Activated CD4-positive, alpha-beta T cell treated with anti-CD3 and anti-CD28 coated beads, Interleukin-2, amount 10 ng/mL, durations not matched to agents 7 days and 5 days (primary cell): ENCODE measurements around the gene UBAC2. TPM values are rescaled to one million over a fixed set of nuclear protein-coding genes. Genes with fewer than 3 reads are reported as not detected.

Source experiments
- CTCF ChIA-PET: fragments of 350-600 bp; sonication (Branson Sonifier 250); formaldehyde crosslinking; loops from one replicate; lab custom pipeline; 2021; ENCODE audit warnings: antibody characterized with exemption; lab: Charles Lee
- POLR2A ChIA-PET: fragments of 350-600 bp; sonication (Branson Sonifier 250); formaldehyde crosslinking; loops from one replicate; lab custom pipeline; 2021; ENCODE audit warnings: antibody characterized with exemption; lab: Charles Lee
- DNase-seq: peaks from one replicate; pipeline ENCODE4 v3.0.0-alpha.2; 2020
- H3K27ac Mint-ChIP-seq: one replicate; pipeline ENCODE4 v1.8.0; 2021; ENCODE audit warnings: mild to moderate bottlenecking, moderate library complexity, mixed read lengths
- H3K27me3 Mint-ChIP-seq: one replicate; pipeline ENCODE4 v1.8.0; 2021; ENCODE audit warnings: mixed read lengths
- H3K36me3 Mint-ChIP-seq: one replicate; pipeline ENCODE4 v1.8.0; 2021; ENCODE audit warnings: low read depth, mixed read lengths
- H3K4me1 Mint-ChIP-seq: one replicate; pipeline ENCODE4 v1.8.0; 2021; ENCODE audit warnings: mixed read lengths
- H3K4me3 Mint-ChIP-seq: one replicate; pipeline ENCODE4 v1.8.0; 2021; ENCODE audit warnings: mild to moderate bottlenecking, moderate library complexity, mixed read lengths
- H3K9me3 Mint-ChIP-seq: one replicate; pipeline ENCODE4 v1.8.0; 2021; ENCODE audit warnings: mixed read lengths
- total RNA-seq, 2 experiments: library from RNA; stranded (reverse); gene quantifications; one replicate each; pipeline ENCODE4 v1.2.3, GENCODE V29; 2021

UBAC2 gene
- total RNA-seq, 2 experiments from 2014 or later = 67.8 to 70.5 TPM

- no peak for DNase-seq
- Mint-ChIP-seq H3K4me3 (peak overlapping the region; percentile 52), H3K4me1 (peaks cover 72% of the 10 kb centered on the region), H3K36me3 (peaks cover 63% of the 10 kb centered on the region), H3K9me3 (no peaks in the 10 kb centered on the region), H3K27me3 (no peaks in the 10 kb centered on the region), H3K27ac (peak overlapping the region; percentile 94)
- POLR2A ChIA-PET = no interaction called here
- CTCF ChIA-PET = interaction anchor here (1.8 kb wide), 1 partner anchor 25 kb away, joined by 4 read pairs; no protein-coding TSS in a partner anchor
These were observed 94.3 kb downstream of the UBAC2 start for GRCh38 chr13:99294958-99295357.

- Mint-ChIP-seq H3K27ac (peak overlapping the region; percentile 94), H3K36me3 (peaks cover 62% of the 10 kb centered on the region), H3K9me3 (no peaks in the 10 kb centered on the region), H3K4me1 (peaks cover 73% of the 10 kb centered on the region), H3K4me3 (peak overlapping the region; percentile 52), H3K27me3 (no peaks in the 10 kb centered on the region)
- DNase-seq = no peak
- POLR2A ChIA-PET = no interaction called here
- CTCF ChIA-PET = interaction anchor here (0.8 to 1.8 kb wide), 5 partner anchors 21 to 141 kb away, joined by 3 to 7 read pairs (median 4); no protein-coding TSS in a partner anchor
These were observed 95.0 kb downstream of the UBAC2 start for GRCh38 chr13:99295488-99296252.

GRCh38 chr13:99296398-99296797 is 95.7 kb downstream of the UBAC2 start:
- Mint-ChIP-seq H3K27ac (peak overlapping the region; percentile 94), H3K27me3 (no peaks in the 10 kb centered on the region), H3K4me3 (peak overlapping the region; percentile 63), H3K4me1 (peaks cover 70% of the 10 kb centered on the region), H3K36me3 (peaks cover 57% of the 10 kb centered on the region), H3K9me3 (no peaks in the 10 kb centered on the region)
- ChIA-PET POLR2A (interaction anchor here (0.6 kb wide), 1 partner anchor 70 kb away, joined by 3 read pairs; no protein-coding TSS in a partner anchor), CTCF (interaction anchor here (0.8 to 2.9 kb wide), 9 partner anchors 10 to 220 kb away, joined by 3 to 9 read pairs (median 3); no protein-coding TSS in a partner anchor)
- peak; percentile 37 for DNase-seq

GRCh38 chr13:99297331-99297730 is 96.7 kb downstream of the UBAC2 start:
- H3K36me3 Mint-ChIP-seq = peaks cover 58% of the 10 kb centered on the region

GRCh38 chr13:99298056-99298455 is 97.4 kb downstream of the UBAC2 start:
- H3K9me3 Mint-ChIP-seq = no peaks in the 10 kb centered on the region
- POLR2A ChIA-PET = interaction anchor here (0.6 kb wide), 1 partner anchor 24 kb away, joined by 3 read pairs; no protein-coding TSS in a partner anchor
- H3K27me3 Mint-ChIP-seq = no peaks in the 10 kb centered on the region
- peaks cover 80% of the 10 kb centered on the region for H3K4me1 Mint-ChIP-seq
- CTCF ChIA-PET = interaction anchor here (1.4 to 2.9 kb wide), 2 partner anchors 10 to 33 kb away, joined by 3 to 9 read pairs; no protein-coding TSS in a partner anchor
- H3K4me3 Mint-ChIP-seq = peak overlapping the region; percentile 63
- no peak for DNase-seq
- peak overlapping the region; percentile 94 for H3K27ac Mint-ChIP-seq
- H3K36me3 Mint-ChIP-seq = peaks cover 60% of the 10 kb centered on the region

More at GRCh38 chr13:99297331-99297730, 96.7 kb downstream of the UBAC2 start:
- POLR2A ChIA-PET = interaction anchor here (0.6 kb wide), 1 partner anchor 25 kb away, joined by 3 read pairs; no protein-coding TSS in a partner anchor
- Mint-ChIP-seq H3K4me1 (peaks cover 76% of the 10 kb centered on the region), H3K27ac (peak overlapping the region; percentile 94), H3K4me3 (peak overlapping the region; percentile 63), H3K27me3 (no peaks in the 10 kb centered on the region), H3K9me3 (no peaks in the 10 kb centered on the region)
- DNase-seq = no peak
- CTCF ChIA-PET = interaction anchor here (0.8 to 2.9 kb wide), 8 partner anchors 11 to 219 kb away, joined by 3 to 9 read pairs (median 3); no protein-coding TSS in a partner anchor

GRCh38 chr13:99299256-99299919 is 98.7 kb downstream of the UBAC2 start:
- Mint-ChIP-seq H3K4me1 (peaks cover 80% of the 10 kb centered on the region), H3K27ac (peak overlapping the region; percentile 76), H3K27me3 (no peaks in the 10 kb centered on the region), H3K4me3 (no peak overlapping the region), H3K9me3 (no peaks in the 10 kb centered on the region), H3K36me3 (peaks cover 57% of the 10 kb centered on the region)
- POLR2A ChIA-PET = interaction anchor here (0.5 to 0.7 kb wide), 2 partner anchors 26 to 42 kb away, joined by 3 read pairs; no protein-coding TSS in a partner anchor
- CTCF ChIA-PET = interaction anchor here (0.9 to 2.9 kb wide), 4 partner anchors 9 to 138 kb away, joined by 3 to 9 read pairs (median 4); no protein-coding TSS in a partner anchor
- DNase-seq = no peak

GRCh38 chr13:99299920-99300341 is 99.3 kb downstream of the UBAC2 start:
- Mint-ChIP-seq H3K4me1 (peaks cover 82% of the 10 kb centered on the region), H3K9me3 (no peaks in the 10 kb centered on the region), H3K36me3 (peaks cover 57% of the 10 kb centered on the region), H3K4me3 (no peak overlapping the region), H3K27ac (peak overlapping the region; percentile 76), H3K27me3 (no peaks in the 10 kb centered on the region)
- POLR2A ChIA-PET = interaction anchor here (0.5 to 0.7 kb wide), 2 partner anchors 26 to 43 kb away, joined by 3 read pairs; no protein-coding TSS in a partner anchor
- CTCF ChIA-PET = interaction anchor here (0.9 to 1.2 kb wide), 3 partner anchors 15 to 137 kb away, joined by 3 to 5 read pairs (median 3); no protein-coding TSS in a partner anchor
- no peak for DNase-seq

GRCh38 chr13:99301056-99301838 is 100.6 kb downstream of the UBAC2 start:
- Mint-ChIP-seq H3K27me3 (no peaks in the 10 kb centered on the region), H3K9me3 (no peaks in the 10 kb centered on the region), H3K27ac (peak overlapping the region; percentile 70), H3K36me3 (peaks cover 54% of the 10 kb centered on the region), H3K4me3 (peak overlapping the region; percentile 45), H3K4me1 (peaks cover 79% of the 10 kb centered on the region)
- ChIA-PET CTCF (interaction anchor here (0.6 to 2.4 kb wide), 4 partner anchors 10 to 35 kb away, joined by 3 to 6 read pairs (median 4); no protein-coding TSS in a partner anchor), POLR2A (no interaction called here)
- no peak for DNase-seq

- Mint-ChIP-seq H3K4me3 (peak overlapping the region; percentile 77), H3K27ac (peak overlapping the region; percentile 91), H3K36me3 (peaks cover 56% of the 10 kb centered on the region), H3K9me3 (no peaks in the 10 kb centered on the region), H3K27me3 (no peaks in the 10 kb centered on the region), H3K4me1 (peaks cover 77% of the 10 kb centered on the region)
- no peak for DNase-seq
- CTCF ChIA-PET = interaction anchor here (0.7 to 2.8 kb wide), 9 partner anchors 9 to 135 kb away, joined by 3 to 11 read pairs (median 5); no protein-coding TSS in a partner anchor
- POLR2A ChIA-PET = no interaction called here
These were observed 101.4 kb downstream of the UBAC2 start for GRCh38 chr13:99301913-99302636.

GRCh38 chr13:99302637-99303505 is 102.2 kb downstream of the UBAC2 start:
- H3K27ac Mint-ChIP-seq = peak overlapping the region; percentile 91
- POLR2A ChIA-PET = interaction anchor here (0.6 kb wide), 1 partner anchor 80 kb away, joined by 3 read pairs; no protein-coding TSS in a partner anchor
- H3K4me1 Mint-ChIP-seq = peaks cover 76% of the 10 kb centered on the region
- CTCF ChIA-PET = interaction anchor here (0.8 to 2.8 kb wide), 8 partner anchors 10 to 134 kb away, joined by 3 to 11 read pairs (median 5); no protein-coding TSS in a partner anchor
- H3K4me3 Mint-ChIP-seq = peak overlapping the region; percentile 77
- no peaks in the 10 kb centered on the region for H3K9me3 Mint-ChIP-seq
- no peaks in the 10 kb centered on the region for H3K27me3 Mint-ChIP-seq
- peaks cover 54% of the 10 kb centered on the region for H3K36me3 Mint-ChIP-seq
- DNase-seq = no peak
